ENCODE results near the gene PTPN14.

PTPN14 gene

DNA sequence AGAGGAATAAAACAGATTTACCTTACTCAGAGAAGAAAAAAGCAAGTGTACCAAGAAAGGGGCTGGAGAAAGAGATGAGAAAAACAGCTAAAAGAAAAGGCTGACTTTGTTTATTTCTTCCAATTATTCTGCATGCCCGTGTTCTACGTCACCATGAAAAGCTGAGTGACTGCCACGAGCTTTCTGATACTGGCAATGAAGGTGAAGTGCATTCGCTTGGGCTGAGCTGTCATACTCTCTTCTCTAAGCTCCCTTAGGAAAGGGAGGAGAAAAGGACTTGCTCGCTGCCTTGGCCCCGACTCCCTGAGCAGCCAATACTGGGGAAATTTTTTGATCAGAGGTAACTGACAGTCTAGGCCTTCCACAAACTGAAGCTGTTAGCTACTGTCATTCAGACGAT, 165.1 kb downstream of the PTPN14 start:
- no peak for DNase-seq

DNA sequence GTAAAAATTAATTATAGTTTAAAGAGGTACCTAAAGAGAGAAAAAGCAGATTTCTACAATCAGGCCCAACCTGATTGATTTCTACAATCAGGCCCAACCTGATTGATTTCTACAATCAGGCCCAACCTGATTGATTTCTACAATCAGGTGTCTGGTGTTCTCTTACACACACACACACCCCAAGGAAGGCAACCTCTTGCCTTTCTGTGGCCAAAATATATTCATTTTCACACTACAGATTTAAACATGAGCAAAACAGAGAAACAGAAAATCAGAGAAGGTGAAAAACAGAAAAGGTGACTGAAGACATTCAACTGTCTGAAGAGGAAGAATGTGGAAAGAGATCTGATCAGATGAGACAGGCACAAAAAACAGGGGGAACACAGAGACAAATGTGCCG, 166.0 kb downstream of the PTPN14 start:
- no peak for DNase-seq

DNA sequence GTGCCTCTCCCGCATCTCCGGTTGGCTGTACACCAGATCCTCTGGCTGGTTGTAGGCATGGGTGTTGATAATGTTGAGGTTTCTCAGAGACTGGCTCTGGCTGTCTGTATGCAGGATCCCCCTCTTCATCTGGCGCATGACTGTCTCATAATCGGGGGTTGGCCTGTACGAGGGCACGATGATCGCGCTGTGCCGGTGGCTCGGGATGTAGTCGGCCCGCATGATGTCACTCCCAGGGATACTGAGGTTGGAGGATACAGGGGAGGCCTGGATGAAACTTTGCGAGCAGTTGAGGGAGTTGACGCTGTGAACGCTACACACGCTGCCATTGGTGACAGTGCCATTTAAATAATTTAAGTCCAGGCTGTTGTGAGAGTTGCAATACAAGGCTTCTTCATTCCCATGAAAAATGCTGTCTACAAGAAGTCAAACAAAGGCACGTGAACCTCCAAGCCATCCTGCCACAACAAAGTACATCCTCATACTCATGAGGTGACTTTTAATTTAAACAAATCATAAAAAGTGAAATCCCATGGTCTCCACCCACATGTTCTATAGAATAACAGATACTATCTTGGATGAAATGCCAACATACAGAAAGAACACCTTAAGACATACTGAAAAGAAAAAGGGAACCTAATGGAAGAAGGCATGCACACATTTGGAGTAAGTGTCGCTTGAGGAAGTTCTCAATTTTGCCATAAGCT, 166.9 kb downstream of the PTPN14 start:
- DNase-seq = no peak

DNA sequence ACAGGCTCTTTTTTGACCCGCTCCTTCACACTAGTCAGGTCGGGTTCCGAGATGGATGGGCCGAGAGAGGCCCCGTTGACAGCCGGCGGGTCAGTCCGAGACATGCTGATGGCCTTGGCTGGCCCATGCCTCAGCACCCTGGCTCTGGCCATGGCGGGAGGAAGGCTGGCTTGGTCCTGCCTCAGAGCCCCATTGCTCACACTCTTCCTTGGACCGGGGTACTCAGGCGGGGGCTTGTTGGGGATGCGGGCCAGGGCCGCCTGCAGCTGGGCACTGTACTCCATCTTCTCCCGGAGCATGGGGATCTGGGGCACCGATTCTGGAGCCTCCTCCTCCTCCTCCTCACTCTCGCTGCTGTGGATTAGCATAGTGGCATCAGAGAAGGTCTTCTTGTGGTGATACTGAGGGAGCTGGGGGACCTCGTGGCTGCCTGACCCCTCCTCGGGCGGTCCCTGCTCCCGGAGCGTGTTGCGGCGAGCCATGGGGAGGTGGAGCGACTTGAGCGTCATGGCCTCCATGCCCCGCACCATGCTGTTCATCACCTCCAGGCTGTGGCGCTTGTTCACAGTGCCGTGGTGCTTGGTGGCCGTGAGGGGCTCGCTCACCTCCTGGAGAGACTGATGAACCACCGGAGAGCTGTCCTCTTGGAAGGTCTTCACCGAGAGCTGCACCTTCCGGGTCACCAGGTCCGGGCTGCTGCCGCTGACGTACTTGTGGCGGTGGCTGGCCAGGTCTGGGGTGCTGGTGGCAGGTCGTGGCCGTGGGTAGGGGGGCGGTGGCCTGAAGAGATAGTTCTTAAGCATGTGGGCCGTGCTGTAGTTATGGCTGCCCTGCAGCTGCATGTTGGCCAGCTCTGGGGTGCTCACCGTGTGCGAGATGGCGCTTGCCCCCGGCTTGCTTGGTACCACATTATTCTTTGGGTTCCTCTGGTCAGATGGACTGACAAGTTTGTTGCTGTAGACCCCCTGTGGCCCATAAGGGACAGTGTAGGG, 167.7 kb downstream of the PTPN14 start:
- DNase-seq = no peak

DNA sequence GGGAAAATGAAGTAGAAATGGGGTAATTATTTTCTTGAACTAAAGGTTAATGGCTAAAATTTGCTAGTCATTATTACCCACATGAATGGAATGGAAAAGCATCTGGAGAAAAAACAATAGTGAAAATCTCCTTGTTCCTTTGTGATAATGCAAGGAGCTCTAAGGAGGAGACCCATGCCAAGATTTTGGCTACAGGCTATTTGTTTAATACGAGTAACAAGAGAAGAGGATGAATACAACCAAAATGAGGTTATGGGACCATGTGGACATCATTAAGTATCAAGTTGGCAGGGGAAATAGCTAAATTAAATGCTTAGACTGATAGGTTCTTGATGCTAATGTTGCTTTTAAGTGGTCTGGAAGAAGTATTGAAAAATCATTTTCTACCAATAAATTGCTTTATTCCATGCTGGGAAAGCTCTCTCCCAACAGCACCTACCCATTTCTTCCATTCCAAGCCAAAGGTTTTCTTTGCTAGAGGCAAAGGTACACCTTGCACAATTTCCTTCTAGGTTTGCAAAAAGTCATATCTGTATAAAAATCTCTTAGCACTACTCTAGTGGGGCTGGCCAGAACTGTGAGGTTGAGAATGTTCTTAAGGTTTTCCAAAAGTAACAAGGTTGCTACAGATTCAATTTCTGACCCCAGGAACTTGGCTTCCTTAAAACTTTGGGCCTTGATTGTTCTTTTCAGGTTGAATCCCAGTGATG, 170.3 kb downstream of the PTPN14 start:
- DNase-seq = no peak

DNA sequence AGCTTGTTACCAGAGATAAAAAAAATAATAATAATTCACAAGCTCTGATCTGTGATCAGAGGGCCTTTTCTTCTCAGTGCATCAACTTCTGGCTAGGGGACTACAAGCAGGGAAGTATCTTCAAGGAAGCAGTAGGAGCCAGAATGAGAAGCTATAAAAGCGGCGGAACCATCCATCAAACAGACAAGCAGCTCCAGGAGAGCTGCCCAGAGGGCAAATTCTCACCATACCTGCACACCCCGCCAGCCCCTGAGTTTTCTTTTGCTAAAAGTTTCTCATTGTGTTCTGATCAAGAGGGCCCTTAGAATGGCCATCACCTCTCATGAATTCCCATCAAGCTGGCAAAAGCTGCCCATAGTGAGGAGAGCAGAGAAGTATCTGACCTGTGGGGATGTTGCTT, 171.0 kb downstream of the PTPN14 start:
- DNase-seq = no peak

DNA sequence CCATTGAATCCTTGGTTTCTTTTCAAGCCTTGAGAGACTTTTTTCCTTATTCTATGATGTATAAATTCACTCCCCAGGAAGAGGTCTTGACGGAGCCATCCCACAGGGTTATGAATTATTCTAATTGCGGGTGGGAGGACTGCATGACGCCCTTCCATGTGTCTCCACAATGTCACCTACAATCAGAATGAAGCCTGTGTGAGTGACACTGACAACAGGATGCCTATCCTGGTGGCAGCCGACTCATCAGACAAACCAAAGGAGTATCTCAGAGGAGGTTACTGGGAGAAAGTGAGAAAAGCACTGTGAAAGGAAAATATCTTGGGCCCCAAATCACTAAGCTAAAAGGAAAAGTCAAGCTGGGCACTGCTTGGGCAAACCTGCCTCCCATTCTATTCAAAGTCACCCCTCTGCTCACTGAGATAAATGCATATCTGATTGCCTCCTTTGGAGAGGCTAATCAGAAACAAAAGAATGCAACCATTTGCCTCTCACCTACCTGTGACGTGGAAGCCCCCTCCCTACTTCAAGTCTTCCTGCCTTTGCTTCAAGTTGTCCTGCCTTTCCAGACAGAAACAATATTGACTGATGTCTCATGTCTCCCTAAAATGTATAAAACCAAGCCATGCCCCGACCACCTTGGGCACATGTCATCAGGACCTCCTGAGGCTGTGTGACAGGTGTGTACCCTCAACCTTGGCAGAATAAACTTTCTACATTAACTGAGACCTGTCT, 172.0 kb downstream of the PTPN14 start:
- DNase-seq = no peak

DNA sequence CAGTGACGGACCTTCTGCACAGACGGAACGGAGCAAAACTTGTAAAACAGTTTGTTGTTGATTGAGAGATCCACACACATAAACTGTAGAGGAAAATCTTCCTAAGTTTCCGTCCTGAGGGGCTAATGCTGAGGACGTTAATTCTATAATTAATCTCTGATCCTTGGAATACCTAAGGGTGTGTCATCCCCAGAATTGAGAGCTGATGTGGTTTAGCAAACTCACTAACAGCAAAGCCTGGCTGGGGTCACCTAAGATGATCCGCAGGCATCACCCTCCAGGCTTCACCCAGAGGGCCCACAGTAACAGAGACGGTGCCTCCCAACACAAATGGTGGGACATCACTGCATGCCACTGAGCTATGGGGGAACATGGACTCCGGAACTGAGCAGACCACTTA, 172.9 kb downstream of the PTPN14 start:
- DNase-seq = no peak

DNA sequence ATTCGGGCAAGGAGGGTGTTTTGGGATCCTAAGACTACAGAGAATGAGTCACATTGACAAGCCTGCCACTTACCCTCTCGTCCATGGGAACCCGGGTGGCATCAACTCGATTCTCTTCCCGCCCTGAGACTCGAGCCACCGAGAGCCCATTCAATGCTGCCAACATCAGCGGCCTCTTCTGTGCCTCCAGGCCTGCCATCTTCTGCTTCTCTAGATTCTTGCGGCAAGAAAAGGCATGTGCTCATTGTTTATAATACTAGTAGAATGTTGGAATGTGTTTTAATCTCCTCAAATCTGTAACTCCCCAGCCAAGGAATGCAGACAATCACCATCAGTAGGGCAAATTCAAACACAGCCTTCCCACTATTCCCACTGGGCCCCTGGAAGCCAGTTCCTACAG, 173.5 kb downstream of the PTPN14 start:
- no peak for DNase-seq

DNA sequence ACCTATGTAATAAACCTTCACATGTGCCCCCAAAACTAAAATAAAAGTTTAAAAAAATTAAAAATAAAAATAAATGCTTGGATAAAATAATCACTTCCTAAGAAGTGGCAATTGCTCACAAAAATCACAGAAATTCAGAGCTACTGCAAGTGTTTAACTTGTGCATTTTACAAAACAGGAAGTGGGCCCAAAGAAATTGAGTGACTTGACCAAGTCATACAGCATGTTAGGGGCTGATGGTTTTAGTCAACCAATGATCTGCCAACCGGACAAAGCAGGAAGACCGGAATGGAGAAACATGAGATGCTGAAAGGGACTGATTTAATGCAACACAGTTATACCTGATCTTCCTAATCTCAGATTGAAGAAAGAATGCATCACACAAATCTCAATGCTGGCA, 173.9 kb downstream of the PTPN14 start:
- no peak for DNase-seq

DNA sequence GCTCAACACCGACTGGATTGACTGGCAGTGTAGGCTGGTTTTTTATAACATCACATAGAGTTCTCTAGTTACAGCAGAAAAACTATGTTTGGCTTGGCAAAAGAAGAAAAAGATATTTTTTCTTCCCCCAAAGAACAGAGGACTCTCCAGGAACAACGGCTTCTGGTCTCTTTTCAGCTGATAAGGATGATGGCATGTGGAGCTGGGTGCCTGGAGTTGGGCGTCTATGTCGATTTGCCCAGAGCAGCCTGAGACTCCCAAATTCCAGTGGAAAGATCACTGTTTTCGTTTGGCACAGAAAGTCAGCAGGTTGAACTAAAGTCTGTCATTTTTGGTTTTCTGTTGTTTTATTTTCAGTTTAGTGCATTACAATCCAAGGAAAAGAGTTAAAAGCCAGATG, 179.3 kb downstream of the PTPN14 start:
- DNase-seq = no peak

DNA sequence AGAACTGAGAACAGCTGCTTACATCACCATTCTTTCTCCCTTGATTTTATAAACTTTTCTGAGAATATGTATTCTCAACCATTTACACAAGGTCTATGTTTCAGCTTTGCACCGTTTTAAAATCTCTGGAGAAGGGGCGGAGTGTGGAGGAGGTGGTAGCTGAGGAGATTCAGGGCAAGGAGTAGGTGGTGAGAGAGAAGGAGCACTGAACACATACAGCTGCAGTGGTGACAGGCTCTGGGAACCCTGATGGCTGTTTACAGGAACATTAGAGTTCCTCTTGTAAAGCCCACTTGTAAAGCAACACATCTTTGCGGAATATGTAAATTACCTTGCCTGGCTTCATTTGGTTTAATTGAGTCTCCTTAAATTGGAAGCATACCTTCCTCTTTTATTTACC, 180.8 kb downstream of the PTPN14 start:
- no peak for DNase-seq

DNA sequence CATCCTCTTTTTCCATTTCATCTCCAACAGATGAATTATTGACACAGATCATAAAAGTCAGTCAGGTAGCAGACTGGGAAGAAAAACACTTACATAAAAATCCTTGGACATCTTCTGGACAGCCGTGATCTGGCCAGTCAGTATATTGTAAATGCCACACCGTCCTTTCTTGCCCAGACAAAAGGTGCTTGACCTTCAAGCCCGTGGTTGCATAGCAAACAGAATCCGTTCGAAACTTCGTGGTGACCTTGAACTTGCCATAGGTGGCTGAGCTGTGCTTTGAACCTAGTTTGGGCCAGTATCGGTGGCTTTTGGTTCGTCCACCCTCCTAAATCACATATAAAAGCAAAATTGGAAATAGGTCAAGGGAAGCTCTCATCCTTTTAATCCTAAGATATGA, 182.0 kb downstream of the PTPN14 start:
- DNase-seq = no peak

DNA sequence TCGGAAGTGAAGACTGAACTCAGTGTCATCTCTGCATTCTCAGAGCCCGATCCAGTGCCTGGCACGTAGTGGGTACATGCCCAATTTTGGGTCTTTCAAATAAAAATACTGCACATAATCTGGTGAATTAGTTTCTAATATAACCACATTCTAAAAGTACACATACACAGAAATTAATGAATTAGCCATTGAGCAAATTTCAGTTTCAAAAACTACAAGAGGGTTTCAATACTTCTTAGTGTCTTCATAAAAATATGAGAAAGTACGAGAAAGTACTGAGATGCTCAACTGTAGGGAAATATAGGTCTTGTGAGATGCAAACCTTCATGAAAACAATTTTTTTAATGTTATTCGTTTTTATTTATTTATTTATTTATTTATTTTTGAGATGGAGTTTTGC, 183.6 kb downstream of the PTPN14 start:
- no peak for DNase-seq

DNA sequence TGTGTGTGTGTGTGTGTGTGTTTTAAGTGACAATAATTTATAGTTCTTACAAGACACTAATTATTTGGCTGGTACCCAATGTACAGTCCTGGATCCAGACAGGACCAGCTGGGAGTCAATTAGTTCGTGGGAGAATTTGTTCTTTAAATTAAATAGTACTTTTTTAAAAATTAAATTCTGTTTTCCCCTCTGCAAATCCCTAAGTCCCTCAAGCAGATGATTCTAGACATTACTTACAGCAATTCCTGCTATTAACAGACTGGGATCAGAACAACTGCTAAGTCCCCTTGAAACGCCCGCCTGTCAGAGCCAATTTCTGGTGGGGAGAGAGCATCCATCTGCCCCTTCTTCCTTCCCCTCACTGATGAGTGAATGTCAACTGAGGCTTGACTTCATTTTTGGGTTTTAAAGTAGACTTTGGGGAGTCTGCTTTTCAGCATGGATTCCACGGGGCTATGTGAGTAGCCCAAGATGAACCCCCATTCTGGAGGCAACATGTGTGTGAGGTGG, 186.6 kb downstream of the PTPN14 start:
- DNase-seq = no peak

DNA sequence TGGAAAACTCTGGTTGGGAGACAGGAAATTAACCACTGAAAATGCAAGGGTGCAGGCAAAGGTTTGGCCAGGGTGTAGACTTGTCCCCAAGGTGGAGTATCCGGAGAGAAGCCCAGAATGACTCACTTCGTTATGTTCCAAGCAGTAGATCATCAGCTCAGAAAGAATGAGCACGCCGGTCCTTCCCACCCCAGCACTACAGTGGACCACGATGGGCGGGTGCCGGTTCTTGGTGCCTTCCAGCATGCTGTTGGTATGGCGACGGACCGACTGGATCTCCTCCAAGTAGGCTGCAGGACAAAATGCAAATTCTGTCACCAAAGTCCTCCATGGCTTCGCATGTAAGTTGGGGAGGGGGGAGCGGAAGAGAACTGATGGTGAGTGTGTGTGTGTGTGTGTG, 187.0 kb downstream of the PTPN14 start:
- DNase-seq = no peak

DNA sequence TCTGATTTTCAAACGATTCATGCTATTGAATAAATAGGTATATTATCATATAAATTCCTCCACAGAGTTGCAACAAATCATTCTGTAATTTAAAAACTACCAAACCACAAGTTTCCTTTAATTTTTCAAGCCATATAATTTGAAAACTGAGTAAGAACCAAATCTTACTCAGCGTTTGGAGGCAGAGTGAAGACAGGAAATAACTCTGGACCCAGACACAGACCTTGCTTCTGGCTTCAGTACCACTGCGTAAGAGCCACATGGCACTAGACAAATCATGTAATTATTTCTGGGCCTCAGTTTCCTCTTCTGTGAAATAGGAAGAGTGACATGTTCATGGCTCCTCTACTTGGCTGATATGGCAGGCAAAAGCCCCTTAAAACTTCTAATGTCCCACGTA, 188.0 kb downstream of the PTPN14 start:
- no peak for DNase-seq

DNA sequence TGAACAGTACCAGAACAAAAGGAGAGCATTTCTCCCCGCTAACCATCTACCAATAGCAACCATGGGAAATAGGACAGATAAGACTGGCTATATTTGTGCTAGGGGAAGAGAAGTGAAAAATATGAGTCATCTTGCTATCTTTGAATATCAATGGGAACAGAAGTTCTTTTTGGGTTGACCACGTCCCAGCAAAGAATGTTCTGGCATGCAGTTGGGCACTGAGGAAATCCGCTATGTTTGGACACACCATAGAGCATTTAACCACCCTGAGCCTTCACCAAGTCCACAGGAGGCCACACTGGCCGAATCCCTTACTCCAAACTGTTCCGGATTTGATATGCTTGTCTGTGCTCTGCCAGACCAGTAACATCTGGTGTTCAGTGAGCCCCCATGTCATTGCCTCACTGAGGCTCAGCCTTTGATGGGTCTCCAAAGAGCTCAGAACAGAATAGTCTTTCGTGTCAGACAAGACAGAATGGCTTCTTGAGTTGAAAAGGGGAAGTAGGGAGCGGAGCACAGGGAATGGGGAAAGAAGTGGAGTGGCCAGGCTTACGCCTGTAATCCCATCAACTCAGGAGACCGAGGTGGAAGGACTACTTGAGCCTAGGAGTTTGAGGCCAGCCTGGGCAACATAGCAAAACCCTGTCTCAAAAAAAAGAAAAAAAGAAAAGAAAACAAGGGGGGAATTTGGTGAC, 189.1 kb downstream of the PTPN14 start:
- no peak for DNase-seq

DNA sequence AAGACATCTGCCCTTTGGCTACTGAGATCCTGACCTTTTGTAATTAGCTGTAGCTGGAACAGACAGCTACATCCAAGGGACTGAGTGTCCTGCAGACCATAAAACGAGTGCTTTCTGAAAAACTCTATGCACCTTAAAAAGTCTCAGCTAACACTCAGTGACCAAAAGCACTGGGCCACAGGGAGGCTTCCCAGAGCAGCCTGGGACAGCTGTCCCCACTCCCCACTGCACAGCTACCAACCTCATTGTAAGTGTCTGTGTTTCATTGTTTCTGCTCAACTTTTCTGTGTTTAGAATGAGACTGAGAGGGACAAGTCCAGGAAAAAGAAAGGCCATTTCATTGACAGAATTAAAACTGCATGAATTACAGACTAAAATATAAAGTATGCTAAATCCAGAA, 189.8 kb downstream of the PTPN14 start:
- no peak for DNase-seq

DNA sequence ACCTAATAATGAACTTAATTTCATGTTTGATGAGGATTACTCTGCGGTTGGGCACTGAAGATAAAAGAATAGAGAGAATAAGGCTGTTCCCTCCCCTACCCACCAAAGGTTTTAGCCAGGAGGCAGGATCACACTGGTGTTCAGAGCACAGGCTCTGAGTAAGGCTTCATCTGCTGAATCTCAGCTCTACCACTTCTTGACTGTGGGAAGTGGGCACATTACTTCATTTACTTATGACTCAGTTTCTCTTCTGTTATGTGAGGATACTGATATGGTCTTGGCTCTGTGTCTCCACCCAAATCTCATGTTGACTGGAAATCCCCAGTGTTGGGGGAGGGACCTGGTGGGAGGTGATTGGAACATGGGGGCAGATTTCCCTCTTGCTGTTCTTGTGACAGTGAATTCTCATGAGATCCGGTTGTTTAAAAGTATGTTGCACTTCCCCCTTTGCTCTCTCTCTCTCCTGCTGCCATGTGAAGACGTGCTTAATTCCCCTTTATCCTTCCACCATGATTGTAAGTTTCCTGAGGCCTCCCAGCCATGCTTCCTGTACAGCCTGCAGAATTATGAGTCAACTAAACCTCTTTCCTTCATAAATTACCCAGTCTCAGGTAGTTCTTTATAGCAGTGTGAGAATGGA, 190.8 kb downstream of the PTPN14 start:
- no peak for DNase-seq

DNA sequence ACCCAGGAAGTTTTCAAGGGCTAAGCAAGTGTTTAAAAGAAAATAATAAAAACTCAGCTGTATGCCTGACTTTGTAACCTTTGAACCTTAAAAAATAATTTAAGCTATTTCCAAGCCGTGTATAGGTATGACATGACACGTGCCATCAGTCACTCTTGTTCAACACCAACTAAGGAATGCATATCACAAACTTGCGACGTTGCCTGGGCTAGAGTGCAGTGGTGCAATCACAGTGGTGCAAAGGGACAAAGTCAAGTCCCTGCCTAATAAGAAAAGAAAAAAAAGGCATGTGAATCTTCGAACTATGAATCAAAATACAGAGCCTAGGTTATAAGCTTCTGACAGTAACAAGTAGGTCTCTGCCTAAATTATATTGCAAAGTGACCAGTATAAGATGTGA, 191.3 kb downstream of the PTPN14 start:
- no peak for DNase-seq

Data from activated CD4-positive, alpha-beta T cell treated with anti-CD3 and anti-CD28 coated beads, Interleukin-2, amount 50 U/mL, for 4 hours (primary cell).